GM21529 (cell line): ENCODE results near the gene IQUB.
"Not testable (repeated sequence)": the region's sequence is repeated elsewhere in the genome, so short reads cannot be mapped to it uniquely, and the experiment has no call there.

ENCODE experiments used
- ATAC-seq: cut with Tn5 transposase; IDR thresholded peaks from one replicate; pipeline ENCODE4 v1.9.1; 2021; ENCODE audit not compliant: unreplicated experiment

Gene IQUB

DNA sequence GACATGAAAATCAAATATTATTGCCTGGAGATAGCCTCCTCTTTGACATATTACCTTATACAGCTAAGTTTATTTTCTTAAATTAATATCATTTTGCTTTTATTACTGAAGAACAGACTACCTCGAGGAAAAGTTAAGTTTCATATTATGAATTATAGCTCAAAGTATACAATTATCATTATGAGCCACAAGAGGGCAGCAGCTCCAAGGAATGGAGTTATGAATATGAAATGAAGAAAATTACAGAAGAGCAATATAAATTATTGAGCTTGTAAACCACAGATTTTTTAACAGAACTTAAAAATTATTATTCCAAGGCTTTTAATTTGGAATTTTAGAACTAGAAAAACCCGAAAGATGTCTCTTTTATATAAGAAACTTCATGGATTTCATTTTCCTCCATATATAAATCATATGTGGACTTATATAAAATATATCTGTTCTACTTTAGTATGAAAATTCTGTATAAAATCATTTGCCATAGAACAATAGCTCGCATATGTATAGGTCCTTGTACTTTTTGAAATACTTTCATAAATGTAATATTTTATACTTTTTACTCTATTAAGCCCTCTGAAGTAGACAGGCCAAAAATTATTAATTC lies 40.1 kb downstream of the IQUB start:
- ATAC-seq = peak; percentile 66

DNA sequence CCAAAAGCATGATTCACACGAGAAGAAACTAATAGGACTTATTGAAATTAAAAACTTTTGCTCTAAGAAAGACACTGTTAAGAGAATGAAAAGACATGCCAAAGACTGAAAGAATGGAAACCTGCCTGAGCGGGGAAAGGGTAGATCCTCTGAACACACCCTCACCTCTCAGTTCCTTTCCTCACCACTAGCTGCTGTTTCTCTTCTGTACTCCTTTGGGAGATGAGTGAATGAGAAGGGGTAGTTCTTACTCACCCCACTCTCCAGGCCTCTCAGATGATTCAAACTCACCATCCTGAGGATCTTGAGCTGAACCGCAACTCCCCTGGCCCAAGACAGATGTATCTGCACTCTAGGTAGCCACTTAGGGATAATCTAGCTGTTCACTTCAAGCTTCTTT lies 41.9 kb downstream of the IQUB start:
- peak; percentile 86 for ATAC-seq

DNA sequence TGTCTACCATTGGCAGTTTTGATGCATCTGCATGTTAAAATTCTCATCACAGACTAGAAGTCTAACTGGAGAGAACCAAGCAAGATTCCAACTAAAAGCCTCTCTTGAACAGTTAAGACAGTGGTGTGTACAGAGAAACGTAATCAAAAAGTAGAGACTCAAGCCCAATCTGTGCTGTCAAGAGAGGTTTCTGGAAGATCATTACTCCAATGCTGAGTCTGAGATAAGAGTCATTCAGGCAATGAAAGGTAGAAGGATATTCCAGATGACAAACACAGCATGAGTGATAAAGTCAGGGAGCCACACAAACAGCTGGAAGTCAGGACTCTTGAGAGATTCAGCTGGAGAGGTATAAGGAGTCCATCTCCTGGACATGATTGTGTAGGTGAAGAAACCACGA lies 48.7 kb downstream of the IQUB start:
- no peak for ATAC-seq

DNA sequence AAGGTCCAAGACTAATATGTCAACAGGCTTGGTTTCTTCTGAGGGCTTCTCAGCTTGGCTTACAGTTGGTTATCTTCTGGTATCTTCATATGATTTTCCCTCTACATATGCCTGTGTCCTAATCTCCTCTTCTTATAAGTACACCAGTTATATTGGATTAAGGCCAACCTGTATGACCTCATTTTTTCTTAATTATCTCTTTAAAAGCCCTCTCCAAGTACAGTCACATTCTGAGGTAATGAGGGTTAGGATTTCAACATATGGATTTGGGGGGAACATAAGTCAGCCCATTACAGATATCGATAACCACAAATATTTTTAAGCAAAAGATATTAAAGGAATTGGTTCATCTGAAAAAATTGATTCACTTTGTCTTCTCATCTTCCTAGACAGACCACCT lies 49.2 kb downstream of the IQUB start:
- no peak for ATAC-seq

DNA sequence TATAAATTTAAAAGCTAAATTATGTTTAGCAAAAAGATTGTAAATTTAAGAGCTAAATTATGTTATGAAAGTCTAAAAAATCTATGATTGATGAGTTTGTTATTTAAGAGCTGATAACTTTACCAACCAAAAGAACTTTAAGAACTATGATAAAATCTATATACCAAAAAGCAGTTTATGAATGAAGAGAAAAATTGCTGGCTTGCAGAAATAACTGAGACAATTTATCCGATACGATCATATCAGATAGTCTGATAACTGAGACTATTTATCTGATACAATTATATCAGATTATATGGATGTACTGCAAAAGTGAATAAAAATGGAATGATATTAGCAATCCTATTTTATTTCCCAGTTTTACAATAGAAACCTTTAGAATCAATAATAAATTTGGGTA lies 50.2 kb downstream of the IQUB start:
- ATAC-seq = no peak

DNA sequence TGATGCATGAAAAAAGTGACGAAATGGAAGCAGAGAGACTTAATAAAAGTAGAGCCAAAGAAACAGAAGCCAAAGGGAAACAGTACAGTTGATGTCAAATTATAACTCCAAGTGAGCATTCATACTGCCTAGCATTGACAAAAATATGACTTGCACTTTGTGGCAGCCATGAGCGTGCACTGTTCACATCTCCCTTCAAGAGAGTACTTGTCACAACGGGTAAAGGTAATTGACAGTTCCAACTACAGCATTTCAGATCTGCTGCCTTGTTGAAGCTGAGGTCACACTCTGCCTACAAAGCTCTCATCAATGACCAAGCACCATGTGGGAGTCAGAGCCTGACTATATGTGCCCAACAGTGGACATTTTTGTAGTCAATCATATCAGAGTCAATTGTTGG lies 54.3 kb downstream of the IQUB start:
- ATAC-seq = no peak

DNA sequence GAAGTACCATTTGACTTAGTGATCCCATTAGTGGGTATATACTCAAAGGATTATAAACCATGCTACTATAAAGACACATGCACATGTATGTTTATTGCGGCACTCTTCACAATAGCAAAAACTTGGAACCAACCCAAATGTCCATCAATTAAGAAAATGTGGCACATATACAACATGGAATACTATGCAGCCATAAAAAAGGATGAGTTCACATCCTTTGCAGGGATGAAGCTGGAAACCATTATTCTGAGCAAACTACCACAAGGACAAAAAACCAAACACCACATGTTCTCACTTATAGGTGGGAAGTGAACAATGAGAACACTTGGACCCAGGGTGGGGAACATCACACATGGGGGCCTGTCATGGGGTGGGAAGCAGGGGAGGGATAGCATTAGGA lies 56.3 kb downstream of the IQUB start:
- ATAC-seq = not testable (repeated sequence)

DNA sequence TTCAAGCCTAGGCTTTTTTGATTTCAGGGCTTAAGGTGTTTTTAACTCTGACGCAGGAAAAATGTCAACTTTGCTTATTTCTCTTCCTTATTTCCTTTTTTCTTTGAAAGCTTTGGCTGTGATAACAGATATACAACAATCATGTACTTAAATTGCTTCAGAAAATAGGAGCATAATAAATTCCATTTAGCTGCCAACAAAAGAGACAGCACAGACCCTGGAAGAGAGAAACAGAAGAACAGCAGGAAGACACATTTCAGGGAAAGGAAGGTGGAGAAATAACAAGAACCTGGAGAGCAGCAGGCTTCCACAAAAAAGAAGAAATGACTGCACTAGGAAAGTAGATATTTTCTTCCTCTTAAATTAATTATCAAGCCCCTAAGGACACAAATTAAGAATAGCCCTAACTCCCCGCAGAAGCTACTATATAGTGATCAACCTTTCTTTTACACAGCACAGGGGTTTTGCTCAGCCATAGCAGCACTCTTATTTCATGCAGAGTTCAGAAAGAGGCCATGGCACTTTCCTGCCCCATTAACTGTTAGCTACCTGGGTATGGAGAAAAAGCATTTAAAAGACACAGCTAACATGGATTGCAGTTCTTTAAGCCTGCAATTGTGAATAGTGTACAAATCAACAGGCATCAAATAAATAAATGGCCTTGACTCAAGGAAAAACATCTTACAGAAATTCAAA lies 61.5 kb downstream of the IQUB start:
- ATAC-seq = no peak

DNA sequence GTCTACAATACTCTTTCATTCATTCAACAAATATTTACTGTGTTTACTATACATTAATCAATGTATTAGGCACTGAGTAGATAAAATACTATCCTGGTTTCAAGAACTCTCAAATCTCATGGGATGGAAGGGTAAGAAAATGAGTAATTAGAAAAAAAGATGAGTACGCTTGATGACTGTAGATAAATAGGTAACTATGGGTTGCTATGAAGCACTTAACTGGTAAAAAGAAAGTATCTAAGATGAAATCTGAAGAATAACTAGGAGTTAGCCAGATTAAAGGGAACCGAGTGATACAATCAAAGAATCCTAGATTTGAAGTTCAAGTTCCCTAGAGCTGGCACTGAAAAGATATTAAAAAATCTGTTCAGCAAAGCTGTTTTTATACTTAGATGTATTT lies 62.1 kb downstream of the IQUB start:
- no peak for ATAC-seq

DNA sequence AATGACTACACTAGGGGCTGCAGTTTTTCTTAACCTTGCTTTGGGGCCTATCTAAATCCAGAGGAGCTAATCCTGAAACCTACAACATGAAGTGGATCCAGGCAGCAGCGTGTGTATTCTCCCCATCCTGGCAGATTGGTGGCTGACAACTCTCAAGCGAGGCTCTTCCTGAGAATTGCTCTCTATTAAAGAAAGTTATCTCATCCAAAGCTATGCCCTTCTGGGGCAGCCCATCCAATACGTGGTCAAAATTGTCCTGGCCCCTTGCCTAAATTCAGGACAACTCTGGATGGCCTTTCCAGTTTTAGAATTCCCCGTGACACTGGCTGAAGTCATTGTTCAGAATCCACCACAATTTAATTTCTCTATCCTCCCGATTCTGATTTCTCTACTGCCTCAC lies 66.1 kb downstream of the IQUB start:
- no peak for ATAC-seq

DNA sequence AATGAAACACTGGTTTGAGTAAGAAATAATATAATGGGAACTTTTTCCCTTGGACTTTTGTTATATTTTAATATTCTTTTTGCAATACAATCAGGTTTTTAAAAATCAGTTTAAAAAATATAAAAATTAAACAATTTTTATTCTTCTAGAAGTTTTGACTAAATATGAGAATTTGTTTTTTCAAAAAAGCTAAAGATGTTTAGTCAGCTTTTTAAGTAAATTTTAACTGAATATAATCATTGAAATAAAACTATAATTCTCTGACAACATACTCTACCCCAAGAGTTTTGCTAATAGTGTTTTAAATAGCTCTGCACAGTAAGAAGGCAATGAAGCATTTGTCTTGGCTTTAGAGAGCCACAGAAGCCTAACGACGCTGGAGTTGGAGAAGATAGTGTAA lies 70.5 kb downstream of the IQUB start:
- ATAC-seq = no peak

DNA sequence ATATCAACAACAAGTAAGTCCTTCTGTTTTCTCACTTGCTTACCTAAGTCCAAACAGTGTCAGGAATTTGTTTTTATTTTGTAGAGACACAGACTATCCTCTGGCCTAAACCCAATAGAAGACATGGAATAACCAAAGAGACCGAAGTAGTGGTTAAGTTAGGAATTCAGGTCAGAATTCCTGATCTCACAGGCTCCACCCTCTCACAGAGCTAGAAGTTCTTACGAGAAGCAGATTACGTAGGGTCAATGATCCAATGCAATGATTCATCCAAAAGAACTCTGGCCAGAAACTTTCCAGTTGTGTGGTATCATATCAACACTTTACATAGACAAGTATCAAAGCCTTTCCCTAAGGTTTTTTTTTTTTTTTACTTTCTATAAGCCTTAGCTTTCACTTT lies 73.8 kb downstream of the IQUB start:
- no peak for ATAC-seq

DNA sequence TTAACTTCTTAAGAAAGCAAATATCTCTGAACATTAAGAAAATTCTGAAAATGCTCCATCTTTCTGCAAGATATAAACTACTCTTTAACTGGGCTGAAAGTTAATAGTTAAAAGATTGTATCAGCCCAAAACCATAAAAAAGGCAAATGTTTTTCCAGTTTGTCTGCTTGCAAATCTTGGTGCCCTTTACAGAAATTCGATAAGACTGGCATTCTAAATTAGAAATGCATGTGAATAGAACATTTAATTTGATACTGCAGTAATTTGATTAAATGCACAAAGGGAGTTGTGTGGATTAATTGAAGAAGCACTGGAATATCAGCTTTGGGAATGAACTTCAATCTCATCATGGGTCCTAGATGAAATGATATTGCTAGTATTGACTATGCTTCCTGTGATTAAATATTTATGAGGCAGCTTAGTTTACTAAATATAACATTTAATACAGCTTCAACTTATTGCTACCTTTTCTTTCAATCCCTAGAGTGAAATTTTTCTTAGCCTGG lies 78.4 kb downstream of the IQUB start:
- no peak for ATAC-seq

DNA sequence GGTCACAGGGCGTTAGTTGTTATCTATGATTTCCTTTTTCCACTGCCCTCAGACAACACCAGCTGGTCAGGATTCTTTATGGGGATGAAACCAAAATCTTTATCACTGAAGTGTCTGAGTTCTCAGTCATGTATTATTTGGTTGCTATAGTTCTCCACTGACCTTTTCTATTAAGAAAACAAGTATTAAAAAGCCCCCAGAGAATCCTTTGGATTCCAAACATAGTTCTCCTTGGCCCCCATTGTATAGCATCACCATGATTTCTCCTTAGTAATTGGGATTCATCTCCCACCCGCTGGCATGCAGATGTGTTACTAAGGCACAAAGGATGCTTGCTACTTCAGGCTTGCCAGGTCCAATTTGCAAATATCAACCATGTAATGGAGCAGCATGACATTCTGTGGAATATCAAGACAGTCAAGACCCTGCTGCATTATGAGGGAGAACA lies 94.3 kb downstream of the IQUB start:
- ATAC-seq = no peak

DNA sequence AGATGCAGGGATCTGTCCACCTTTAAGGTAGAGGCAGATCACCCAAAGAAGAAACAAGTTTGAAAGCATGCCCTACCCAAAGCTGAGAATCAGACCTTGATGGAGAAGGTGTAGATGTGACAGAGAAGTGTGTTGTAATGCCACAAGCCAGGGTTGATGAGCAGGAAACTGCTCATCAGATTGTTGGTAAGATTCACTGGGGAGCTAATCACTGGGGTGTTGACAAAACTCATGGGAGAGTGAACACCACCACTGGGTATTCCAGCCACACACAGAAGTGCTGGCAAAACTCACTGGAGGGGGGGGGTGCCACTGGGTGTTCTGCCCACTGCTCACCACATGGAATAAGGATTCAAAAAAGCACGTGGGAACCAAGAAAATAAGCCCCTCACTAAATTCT lies 95.2 kb downstream of the IQUB start:
- ATAC-seq = no peak

DNA sequence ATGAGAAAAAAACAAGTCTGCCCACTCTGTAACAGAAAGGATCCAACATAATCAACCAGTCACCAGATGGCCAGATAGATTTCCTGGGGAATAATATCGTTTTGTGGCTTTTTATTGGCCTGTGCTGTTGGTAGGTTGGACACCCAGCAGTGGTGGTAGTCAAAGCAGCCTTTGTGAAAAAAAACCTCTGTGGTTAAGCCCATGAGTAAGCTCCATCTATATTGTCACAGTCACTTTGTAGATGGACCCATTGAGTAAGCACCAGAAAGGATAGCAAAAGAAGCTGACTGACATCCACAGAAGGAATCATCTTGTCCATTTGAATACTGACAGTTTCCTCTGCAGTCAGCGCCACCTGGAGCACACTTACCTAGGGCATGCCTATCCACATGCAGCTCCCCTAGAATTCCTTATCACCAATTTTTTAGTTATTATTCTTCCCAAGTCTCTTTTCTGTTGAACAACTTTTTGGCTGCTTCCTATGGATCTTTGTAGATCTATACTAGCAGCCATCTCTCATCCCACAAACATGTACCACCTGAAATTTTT lies 96.9 kb downstream of the IQUB start:
- no peak for ATAC-seq

DNA sequence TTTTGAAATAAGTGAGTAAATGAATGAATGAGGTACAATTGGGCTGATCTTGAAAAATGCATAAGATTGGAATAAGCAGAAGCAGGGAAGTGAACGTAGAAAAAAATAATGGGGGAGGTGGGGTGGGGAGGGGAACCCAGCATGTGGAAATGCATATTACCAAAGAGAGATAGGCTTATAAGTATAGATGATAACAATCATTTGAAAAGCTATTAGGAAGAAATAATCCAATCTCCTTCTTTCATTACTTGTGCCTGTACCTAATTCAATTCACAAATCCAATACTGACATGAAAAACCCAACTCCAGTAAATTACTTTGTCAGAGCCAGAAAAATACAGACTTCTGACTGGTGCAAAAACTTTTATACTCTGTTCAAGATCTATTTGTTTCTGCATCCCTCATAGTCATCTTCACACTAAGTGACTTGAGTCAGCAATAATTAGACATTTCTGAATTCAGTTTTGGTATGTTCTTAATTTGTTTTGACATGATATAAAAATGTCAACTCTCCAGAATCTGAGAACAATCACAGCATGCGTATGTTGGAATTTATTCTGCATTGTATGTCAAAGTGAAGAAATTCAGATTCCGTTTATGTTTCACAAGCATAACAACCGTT lies 99.2 kb downstream of the IQUB start:
- ATAC-seq = no peak

DNA sequence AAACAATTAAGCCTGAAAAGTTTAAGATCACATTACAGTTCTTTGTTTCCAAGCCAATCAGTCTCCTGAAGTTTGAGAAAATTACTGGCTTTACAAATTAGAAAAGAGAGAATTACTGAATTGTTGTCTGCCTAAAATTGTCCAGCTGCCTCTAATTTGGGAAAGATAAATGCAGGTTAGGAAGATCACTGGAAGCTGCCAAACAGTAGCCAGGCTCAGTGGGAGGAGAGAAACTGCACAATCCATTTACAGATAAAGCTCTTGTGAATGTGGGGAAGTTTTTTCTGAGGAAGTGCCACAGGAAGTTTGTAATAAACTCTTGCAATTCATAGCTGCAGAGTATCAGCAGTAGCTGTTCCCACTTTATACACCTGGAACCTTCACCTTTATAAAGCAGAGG lies 100.7 kb downstream of the IQUB start:
- no peak for ATAC-seq

DNA sequence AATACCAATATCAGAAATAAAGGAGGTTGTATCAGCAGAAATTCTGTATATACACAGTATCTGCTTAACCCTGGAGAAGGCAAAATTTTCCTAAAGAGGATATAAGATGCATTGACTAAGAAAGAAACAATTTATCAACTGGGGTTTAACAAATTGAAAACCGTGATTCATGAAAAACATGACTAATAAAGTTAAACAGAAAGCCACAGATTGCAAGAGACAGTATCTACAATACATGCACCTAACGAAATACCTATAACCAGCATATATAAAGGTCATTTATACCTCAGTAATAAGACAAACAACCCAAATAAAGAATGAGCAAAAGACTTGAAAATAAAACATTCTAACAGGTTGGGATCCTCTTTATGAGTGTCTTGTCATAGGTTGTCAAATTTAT lies 101.8 kb downstream of the IQUB start:
- ATAC-seq = no peak

DNA sequence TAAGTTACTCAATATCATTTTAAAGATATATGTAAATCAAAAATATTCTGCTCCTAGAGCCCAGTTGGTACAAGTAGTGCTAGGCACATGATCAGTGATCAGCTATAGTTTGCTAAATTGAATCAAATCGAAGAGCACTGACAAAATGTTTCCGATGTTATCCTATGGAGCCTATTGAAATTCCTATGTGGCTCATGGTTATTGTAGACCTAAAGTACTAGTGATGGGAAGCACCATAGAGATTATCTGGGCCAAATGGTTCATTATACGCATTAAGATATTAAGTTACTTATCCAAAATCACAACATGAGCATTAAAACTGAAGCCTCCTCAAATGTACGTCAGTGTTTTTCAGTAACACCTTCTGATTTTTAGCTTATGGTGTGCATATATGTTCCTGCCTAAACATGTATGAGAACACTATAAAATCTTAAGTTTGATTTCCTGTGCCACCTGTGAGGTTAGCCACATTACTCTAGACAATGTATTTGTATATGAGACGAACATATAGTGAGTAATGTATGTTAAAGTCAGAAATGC lies 103.2 kb downstream of the IQUB start:
- no peak for ATAC-seq

DNA sequence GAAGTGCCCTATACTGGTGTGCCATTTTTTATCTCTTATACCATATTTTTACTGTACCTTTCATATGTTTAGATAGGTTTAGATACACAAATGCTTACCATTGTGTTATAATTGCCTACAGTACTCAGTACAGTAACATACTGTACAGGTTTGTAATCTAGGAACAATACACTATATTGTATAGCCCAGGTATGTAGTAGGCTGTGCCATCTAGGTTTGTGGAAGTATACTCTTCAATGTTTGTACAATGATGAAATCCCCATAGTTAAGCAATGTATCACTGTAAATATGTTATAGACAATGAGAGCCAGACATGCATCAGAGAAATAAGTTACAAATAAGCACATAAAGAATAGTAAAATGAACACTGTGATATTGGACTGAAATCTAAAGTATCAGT lies 109.1 kb downstream of the IQUB start:
- no peak for ATAC-seq

DNA sequence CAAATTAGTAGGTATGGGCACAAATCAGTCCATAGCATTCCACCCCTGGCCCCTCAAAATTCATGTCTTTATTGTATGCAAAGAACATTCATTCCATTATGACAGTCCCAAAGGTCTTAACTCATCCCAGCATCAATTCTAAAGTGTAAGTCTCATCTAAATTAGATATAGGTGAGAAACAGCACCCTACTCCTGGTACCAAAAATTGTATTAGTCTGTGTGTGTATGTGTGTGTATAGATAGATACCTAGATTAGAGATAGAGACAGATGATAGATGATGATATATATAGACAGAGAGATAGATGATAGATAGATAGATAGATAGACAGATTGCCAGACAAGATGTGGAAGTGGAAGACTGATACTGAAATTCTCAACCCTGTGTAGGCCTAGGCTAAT lies 109.9 kb downstream of the IQUB start:
- no peak for ATAC-seq
